Neuronal stem cell (in vitro differentiated cells): ENCODE measurements around the gene GABRA5.

Experiments used
- DNase-seq: peaks from one replicate; pipeline ENCODE4 v3.0.0-alpha.2; 2013; ENCODE audit warnings: low spot score
- H2AFZ ChIP-seq: one replicate; pipeline ENCODE4 v1.6.1; 2013; ENCODE audit warnings: mild to moderate bottlenecking, low read length, inconsistent platforms
- H2AK5ac ChIP-seq: 2 replicates; pipeline ENCODE4 v1.6.1; 2013; ENCODE audit warnings: low read depth, mild to moderate bottlenecking, inconsistent platforms, low read length, moderate library complexity, mixed read lengths
- H2BK120ac ChIP-seq: 2 replicates; pipeline ENCODE4 v1.6.1; 2013; ENCODE audit warnings: low read depth, mild to moderate bottlenecking, inconsistent platforms, low read length, moderate library complexity, mixed read lengths
- H2BK12ac ChIP-seq: one replicate; pipeline ENCODE4 v1.6.1; 2013; ENCODE audit warnings: low read length, inconsistent platforms
- H2BK15ac ChIP-seq: 2 replicates; pipeline ENCODE4 v1.6.1; 2013; ENCODE audit warnings: mild to moderate bottlenecking, low read length, inconsistent platforms, mixed read lengths
- H2BK5ac ChIP-seq: one replicate; pipeline ENCODE4 v1.6.1; 2013; ENCODE audit warnings: inconsistent platforms, mild to moderate bottlenecking, low read length, moderate library complexity
- H3K14ac ChIP-seq: one replicate; pipeline ENCODE4 v1.6.1; 2013; ENCODE audit warnings: low read length, inconsistent platforms
- H3K18ac ChIP-seq: 2 replicates; pipeline ENCODE4 v1.6.1; 2013; ENCODE audit warnings: low read length, inconsistent platforms
- H3K23ac ChIP-seq: 2 replicates; pipeline ENCODE4 v1.6.1; 2013; ENCODE audit warnings: low read depth, mild to moderate bottlenecking, mixed read lengths, low read length, inconsistent platforms; ENCODE audit not compliant: poor library complexity
- H3K27ac ChIP-seq: replicated peaks from 3 replicates; pipeline ENCODE4 v1.5.1; 2013; ENCODE audit warnings: low read length, inconsistent platforms
- H3K27me3 ChIP-seq, 3 experiments: 2 replicates each; pipeline ENCODE4 v1.6.1; 2013; ENCODE audit warnings: low read length in 3 of 3, mild to moderate bottlenecking in 2 of 3, inconsistent platforms in 1 of 3, low read depth in 1 of 3, mixed read lengths in 1 of 3, moderate library complexity in 1 of 3; ENCODE audit not compliant: control insufficient read depth in 3 of 3, insufficient read depth in 3 of 3
- H3K36me3 ChIP-seq, 2 donors: replicated peaks in 1 of 2; 2 replicates each; pipeline ENCODE4 v1.6.1; 2013; ENCODE audit warnings: low read length in 2 of 2; ENCODE audit not compliant: control insufficient read depth in 2 of 2, insufficient read depth in 2 of 2
- H3K4ac ChIP-seq: 2 replicates; pipeline ENCODE4 v1.6.1; 2013; ENCODE audit warnings: inconsistent platforms, mild to moderate bottlenecking, low read length, moderate library complexity
- H3K4me1 ChIP-seq, 2 donors: 1 replicate in 1 of 2; 2 replicates in 1 of 2; pipeline ENCODE4 v1.6.1; 2013; ENCODE audit warnings: low read length in 2 of 2, low read depth in 1 of 2; ENCODE audit not compliant: control insufficient read depth in 2 of 2, insufficient read depth in 1 of 2
- H3K4me2 ChIP-seq: one replicate; pipeline ENCODE4 v1.6.1; 2013; ENCODE audit warnings: mild to moderate bottlenecking, low read length, inconsistent platforms; ENCODE audit not compliant: insufficient read depth, poor library complexity, severe bottlenecking
- H3K4me3 ChIP-seq, 2 donors: 2 replicates each; pipeline ENCODE4 v1.5.1; 2013; ENCODE audit warnings: low read length in 2 of 2, mild to moderate bottlenecking in 2 of 2, inconsistent platforms in 1 of 2, moderate library complexity in 1 of 2
- H3K79me1 ChIP-seq: one replicate; pipeline ENCODE4 v1.6.1; 2013; ENCODE audit warnings: low read depth, mild to moderate bottlenecking, inconsistent platforms, low read length, moderate library complexity
- H3K9ac ChIP-seq: one replicate; pipeline ENCODE4 v1.6.1; 2013; ENCODE audit warnings: mild to moderate bottlenecking, low read depth, low read length, inconsistent platforms; ENCODE audit not compliant: poor library complexity
- H3K9me3 ChIP-seq, 2 donors: replicated peaks in 1 of 2; 2 replicates each; pipeline versions ENCODE3 to v1.6.1; 2013; ENCODE audit warnings: low read length in 2 of 2, mild to moderate bottlenecking in 2 of 2, inconsistent platforms in 1 of 2, low read depth in 1 of 2, mixed read lengths in 1 of 2, moderate library complexity in 1 of 2; ENCODE audit not compliant: control insufficient read depth in 2 of 2, insufficient read depth in 1 of 2
- H4K8ac ChIP-seq: one replicate; pipeline ENCODE4 v1.6.1; 2013; ENCODE audit warnings: low read depth, mild to moderate bottlenecking, inconsistent platforms, low read length, moderate library complexity
- H4K91ac ChIP-seq: one replicate; pipeline ENCODE4 v1.6.1; 2013; ENCODE audit warnings: low read length, low read depth, mild to moderate bottlenecking, inconsistent platforms; ENCODE audit not compliant: poor library complexity
- WGBS, 2 donors: extraction: QIAGEN DNeasy Blood & Tissue Kit; methylation state at CpG; one replicate each; pipeline ENCODE4 v1.1.7; 2013; ENCODE audit warnings: missing lambda C conversion rate in 2 of 2, mixed read lengths in 1 of 2; ENCODE audit not compliant: insufficient read length in 2 of 2, insufficient replicate concordance in 1 of 2; ENCODE audit errors: extremely low coverage in 2 of 2; 5-methylcytosine and 5-hydroxymethylcytosine counted together

The GABRA5 gene

DNA sequence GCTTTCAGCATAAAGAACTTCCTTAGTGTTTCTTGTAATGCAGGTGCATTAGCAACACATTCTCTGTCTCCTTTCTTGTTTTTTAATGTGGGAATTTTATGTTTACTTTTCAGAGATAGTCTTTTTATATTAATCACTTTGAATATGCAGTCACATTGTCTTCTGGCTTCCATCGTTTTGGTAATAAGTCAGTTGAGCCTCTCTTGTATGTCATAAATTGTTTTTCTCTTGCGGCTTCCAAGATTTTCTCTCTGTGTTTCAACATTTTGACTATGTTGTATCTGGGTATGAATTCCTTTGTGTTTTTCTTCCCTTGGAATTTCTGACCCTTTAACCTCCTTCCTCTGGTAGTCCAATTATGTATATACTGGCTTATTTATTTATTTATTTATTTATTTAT lies 129.4 kb downstream of the GABRA5 start:
- Histone ChIP-seq H2BK120ac (no peak overlapping the region), H4K8ac (no peak overlapping the region), H3K23ac (no peak overlapping the region), H2AFZ (no peak overlapping the region), H2BK5ac (no peak overlapping the region), H3K4me3 (no peak overlapping the region), H4K91ac (no peak overlapping the region), H3K27ac (no peak overlapping the region), H2BK12ac (no peak overlapping the region), H3K4me1 (no peaks in the 10 kb centered on the region), H3K14ac (no peak overlapping the region), H2AK5ac (no peak overlapping the region), H3K79me1 (peaks cover 2% of the 10 kb centered on the region), H3K9ac (no peak overlapping the region), H3K36me3 (no peaks in the 10 kb centered on the region), H3K4ac (no peak overlapping the region), H3K18ac (no peak overlapping the region), H3K27me3 (no peaks in the 10 kb centered on the region), H3K4me2 (no peak overlapping the region), H2BK15ac (no peak overlapping the region), H3K9me3 (peaks cover 0 to 2% of the 10 kb centered on the region in 2 donors)
- DNase-seq, result no peak
- WGBS, 2 donors, result no CpG with 5 or more reads among the region's 2 CpGs
